Upper lobe of right lung (tissue), 1 donor: ENCODE data around the gene HIVEP3. TPM values are rescaled to one million over a fixed set of nuclear protein-coding genes. Genes with fewer than 3 reads are reported as not detected.
A peak's percentile ranks its signal among the peaks of the same experiment; 100 is the strongest.

Experiments
- ATAC-seq: fragments of 200-7000 bp; cut with Tn5 transposase; one replicate; pipeline ENCODE4 v1.9.1; 2020; ENCODE audit warnings: mild to moderate bottlenecking, moderate library complexity
- DNase-seq: peaks from one replicate; pipeline ENCODE4 v3.0.0-alpha.2; 2020
- H3K27ac ChIP-seq: fragments of 200-600 bp; one replicate; pipeline ENCODE4 v1.8.0; 2022
- H3K27me3 ChIP-seq: fragments of 200-600 bp; one replicate; pipeline ENCODE4 v1.8.0; 2022; ENCODE audit warnings: mild to moderate bottlenecking
- H3K36me3 ChIP-seq: fragments of 200-600 bp; one replicate; pipeline ENCODE4 v1.8.0; 2022
- H3K4me1 ChIP-seq: fragments of 200-600 bp; one replicate; pipeline ENCODE4 v1.8.0; 2022
- H3K4me3 ChIP-seq: fragments of 200-600 bp; one replicate; pipeline ENCODE4 v1.8.0; 2022; ENCODE audit warnings: mild to moderate bottlenecking
- H3K9me3 ChIP-seq: fragments of 200-600 bp; one replicate; pipeline ENCODE4 v1.8.0; 2022
- CTCF ChIP-seq: fragments of 200-600 bp; IDR thresholded peaks from one replicate; pipeline ENCODE4 v1.8.0; 2022; ENCODE audit warnings: antibody characterized with exemption
- intact Hi-C: fragments of 100-400 bp; cut with DNase I; formaldehyde crosslinking; loops from one replicate; pipeline ENCODE4 v1.11.0; 2022
- total RNA-seq: library from RNA; stranded (reverse); fragmentation: NEBNext Ultra II Directional; extraction: Animal tissue kit (Norgen Biotek cat#: 25700); gene quantifications from one replicate; pipeline ENCODE4 v1.2.1, GENCODE V29; 2021
- donor health status: DM: no; HTN: yes; CAD: no; lungs with severe emphysema.

Gene HIVEP3
- total RNA-seq, 1 donor from 2014 or later, result 16.6 TPM

GRCh38 chr1:41813755-41814745 is 104.7 kb downstream of the HIVEP3 start:
- Histone ChIP-seq H3K27ac (peak overlapping the region; percentile 55), H3K27me3 (no peaks in the 10 kb centered on the region), H3K4me3 (no peak overlapping the region), H3K4me1 (peaks cover 11% of the 10 kb centered on the region), H3K9me3 (no peaks in the 10 kb centered on the region), H3K36me3 (no peaks in the 10 kb centered on the region)
- TF ChIP-seq CTCF, result no peak
- DNase-seq, result no peak
- peak; percentile 5 for ATAC-seq
- intact Hi-C loops, result no loop called here

GRCh38 chr1:41813226-41813625 is 105.5 kb downstream of the HIVEP3 start:
- H3K4me3 ChIP-seq, result no peak overlapping the region
- H3K27me3 ChIP-seq, result no peaks in the 10 kb centered on the region
- no peaks in the 10 kb centered on the region for H3K9me3 ChIP-seq
- intact Hi-C loops, result no loop called here
- ATAC-seq (peak; percentile 22), DNase-seq (no peak)
- H3K36me3 ChIP-seq, result no peaks in the 10 kb centered on the region
- H3K4me1 ChIP-seq, result peaks cover 11% of the 10 kb centered on the region
- H3K27ac ChIP-seq, result peak overlapping the region; percentile 63
- TF ChIP-seq CTCF, result no peak

- intact Hi-C loops, result no loop called here
- H3K4me3 ChIP-seq, result no peak overlapping the region
- no peak overlapping the region for H3K27ac ChIP-seq
- H3K4me1 ChIP-seq, result peaks cover 11% of the 10 kb centered on the region
- no peaks in the 10 kb centered on the region for H3K36me3 ChIP-seq
- H3K27me3 ChIP-seq, result no peaks in the 10 kb centered on the region
- DNase-seq (no peak), ATAC-seq (peak; percentile 52)
- no peaks in the 10 kb centered on the region for H3K9me3 ChIP-seq
- TF ChIP-seq CTCF, result no peak
Measured at GRCh38 chr1:41812453-41812852, 106.3 kb downstream of the HIVEP3 start.

- Histone ChIP-seq H3K36me3 (no peaks in the 10 kb centered on the region), H3K4me3 (no peak overlapping the region), H3K4me1 (peaks cover 11% of the 10 kb centered on the region), H3K9me3 (no peaks in the 10 kb centered on the region), H3K27ac (no peak overlapping the region), H3K27me3 (no peaks in the 10 kb centered on the region)
- intact Hi-C loops, result no loop called here
- ATAC-seq, result peak; percentile 81
- DNase-seq, result no peak
- peak; percentile 71 for TF ChIP-seq CTCF
Measured at GRCh38 chr1:41812051-41812450, 106.7 kb downstream of the HIVEP3 start.

GRCh38 chr1:41811051-41811795 is 107.5 kb downstream of the HIVEP3 start:
- H3K4me3 ChIP-seq, result no peak overlapping the region
- ATAC-seq, result peak; percentile 71
- no peak for TF ChIP-seq CTCF
- DNase-seq, result no peak
- H3K4me1 ChIP-seq, result peaks cover 11% of the 10 kb centered on the region
- no peaks in the 10 kb centered on the region for H3K27me3 ChIP-seq
- intact Hi-C loops, result no loop called here
- H3K36me3 ChIP-seq, result no peaks in the 10 kb centered on the region
- no peak overlapping the region for H3K27ac ChIP-seq
- no peaks in the 10 kb centered on the region for H3K9me3 ChIP-seq
